Measurements from ENCODE around the gene PPARD. TPM values are rescaled to one million over a fixed set of nuclear protein-coding genes. Genes with fewer than 3 reads are reported as not detected.

PPARD gene
- total RNA-seq, 4 donors from 2014 or later, result 1.5 to 26.6 (median 7.8) TPM

GRCh38 chr6:35401514-35401913 lies 59.2 kb downstream of the PPARD start:
- Histone ChIP-seq H3K27me3 (no peaks in the 10 kb centered on the region), H3K36me3 (no peaks in the 10 kb centered on the region), H3K9me3 (no peaks in the 10 kb centered on the region), H3K4me3 (no peak overlapping the region), H3K4me1 (no peaks in the 10 kb centered on the region), H3K27ac (no peak overlapping the region)
- intact Hi-C loops (cut with DNase I; ENCODE audit: low total_unique reads), result no loop called here
- no peak for DNase-seq
- TF ChIP-seq CTCF (IDR thresholded peaks at IDR 0.05), result no peak
- no peak for TF ChIP-seq POLR2A (IDR thresholded peaks at IDR 0.05)

GRCh38 chr6:35402136-35402855 lies 59.9 kb downstream of the PPARD start:
- Histone ChIP-seq H3K36me3 (no peaks in the 10 kb centered on the region), H3K27ac (no peak overlapping the region), H3K4me1 (no peaks in the 10 kb centered on the region), H3K9me3 (no peaks in the 10 kb centered on the region), H3K27me3 (no peaks in the 10 kb centered on the region), H3K4me3 (no peak overlapping the region)
- DNase-seq, result no peak
- TF ChIP-seq CTCF (IDR thresholded peaks at IDR 0.05), result no peak
- TF ChIP-seq POLR2A (IDR thresholded peaks at IDR 0.05), result no peak
- intact Hi-C loops (cut with DNase I; ENCODE audit: low total_unique reads), result no loop called here

DNA sequence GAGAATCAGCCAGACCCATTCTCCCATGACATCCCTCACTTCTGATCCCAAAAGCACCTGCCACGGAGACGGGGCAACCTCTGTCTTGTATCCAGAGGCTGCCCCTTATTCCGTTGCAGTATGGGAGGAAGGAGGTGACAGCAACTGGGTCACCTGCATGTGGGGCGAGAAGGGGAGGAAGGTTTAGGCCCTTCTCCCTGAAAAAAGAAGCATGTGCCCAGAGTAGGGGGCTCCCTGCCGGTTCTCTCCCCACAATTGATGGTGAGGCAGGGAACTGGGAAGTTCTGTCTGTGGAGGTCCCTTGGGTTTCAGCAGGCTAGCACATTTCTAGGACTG lies 60.5 kb downstream of the PPARD start:
- TF ChIP-seq POLR2A (IDR thresholded peaks at IDR 0.05) (no peak), CTCF (IDR thresholded peaks at IDR 0.05) (no peak)

GRCh38 chr6:35403544-35404442 lies 61.4 kb downstream of the PPARD start:
- TF ChIP-seq CTCF (IDR thresholded peaks at IDR 0.05), result no peak
- TF ChIP-seq POLR2A (IDR thresholded peaks at IDR 0.05), result no peak
- intact Hi-C loops (cut with DNase I; ENCODE audit: low total_unique reads), result no loop called here
- no peaks in the 10 kb centered on the region for H3K4me1 ChIP-seq
- no peaks in the 10 kb centered on the region for H3K36me3 ChIP-seq
- no peak for DNase-seq
- H3K9me3 ChIP-seq, result no peaks in the 10 kb centered on the region
- H3K4me3 ChIP-seq, result no peak overlapping the region
- H3K27ac ChIP-seq, result no peak overlapping the region
- H3K27me3 ChIP-seq, result no peaks in the 10 kb centered on the region

More for the DNA sequence above, 60.5 kb downstream of the PPARD start:
- intact Hi-C loops (cut with DNase I; ENCODE audit: low total_unique reads), result no loop called here
- DNase-seq, result no peak
- no peaks in the 10 kb centered on the region for H3K36me3 ChIP-seq
- no peak overlapping the region for H3K27ac ChIP-seq
- no peaks in the 10 kb centered on the region for H3K27me3 ChIP-seq
- no peaks in the 10 kb centered on the region for H3K9me3 ChIP-seq
- no peak overlapping the region for H3K4me3 ChIP-seq
- H3K4me1 ChIP-seq, result no peaks in the 10 kb centered on the region

Measured in uterus (tissue), 4 donors.